CD4-positive, alpha-beta T cell treated with Interleukin-6 at 100 ng/mL for 8 hours (primary cell): Measurements from ENCODE around the gene SHISA8.
A peak's percentile ranks its signal among the peaks of the same experiment; 100 is the strongest.
"Not testable (repeated sequence)": the region's sequence is repeated elsewhere in the genome, so short reads cannot be mapped to it uniquely, and the experiment has no call there.

Experiments
- DNase-seq: peaks from one replicate; pipeline ENCODE4 v3.0.0-alpha.2; 2020; ENCODE audit warnings: mixed read lengths, low spot score

The SHISA8 gene

GRCh38 chr22:41899110-41899509, 15.8 kb downstream of the SHISA8 start:
- DNase-seq: no peak

GRCh38 chr22:41898645-41899044, 16.2 kb downstream of the SHISA8 start:
- no peak for DNase-seq

GRCh38 chr22:41893591-41894375, 21.1 kb downstream of the SHISA8 start:
- no peak for DNase-seq

- DNase-seq: no peak
Measured at GRCh38 chr22:41892721-41893120, 22.2 kb downstream of the SHISA8 start.

- DNase-seq: no peak
Measured at GRCh38 chr22:41891407-41891806, 23.5 kb downstream of the SHISA8 start.

- no peak for DNase-seq
Measured at GRCh38 chr22:41888627-41889200, 26.2 kb downstream of the SHISA8 start.

- DNase-seq: no peak
Measured at GRCh38 chr22:41885516-41885915, 29.4 kb downstream of the SHISA8 start.

GRCh38 chr22:41885116-41885515, 29.8 kb downstream of the SHISA8 start:
- DNase-seq: no peak

GRCh38 chr22:41883400-41883799, 31.5 kb downstream of the SHISA8 start:
- DNase-seq: no peak

GRCh38 chr22:41880653-41881052, 34.2 kb downstream of the SHISA8 start:
- DNase-seq: no peak

GRCh38 chr22:41876675-41877074, 38.2 kb downstream of the SHISA8 start:
- DNase-seq: no peak

- no peak for DNase-seq
Measured at GRCh38 chr22:41876275-41876674, 38.6 kb downstream of the SHISA8 start.

- no peak for DNase-seq
Measured at GRCh38 chr22:41875531-41876270, 39.2 kb downstream of the SHISA8 start.

- DNase-seq: no peak
Measured at GRCh38 chr22:41874090-41874489, 40.8 kb downstream of the SHISA8 start.

GRCh38 chr22:41873391-41873790, 41.5 kb downstream of the SHISA8 start:
- DNase-seq: peak; percentile 44

GRCh38 chr22:41870786-41871185, 44.1 kb downstream of the SHISA8 start:
- no peak for DNase-seq

GRCh38 chr22:41870081-41870480, 44.8 kb downstream of the SHISA8 start:
- not testable (repeated sequence) for DNase-seq

GRCh38 chr22:41868556-41868955, 46.3 kb downstream of the SHISA8 start:
- no peak for DNase-seq

- no peak for DNase-seq
Measured at GRCh38 chr22:41863472-41863871, 51.4 kb downstream of the SHISA8 start.

GRCh38 chr22:41862530-41863266, 52.2 kb downstream of the SHISA8 start:
- no peak for DNase-seq

GRCh38 chr22:41862160-41862529, 52.7 kb downstream of the SHISA8 start:
- DNase-seq: peak; percentile 78
